H1 (cell line): ENCODE measurements around the gene MSANTD4. TPM values are rescaled to one million over a fixed set of nuclear protein-coding genes. Genes with fewer than 3 reads are reported as not detected.

ENCODE experiments used
- SAP30 ChIP-seq: fragments of 300-600 bp; sonication (generic); IDR thresholded peaks from 2 replicates; pipeline ENCODE4 v1.7.1; 2012; ENCODE audit warnings: low read length, moderate library complexity, mild to moderate bottlenecking, inconsistent platforms; ENCODE audit not compliant: insufficient read depth, insufficient replicate concordance
- polyA plus RNA-seq, 7 experiments: library from polyadenylated mRNA; depleted of rRNA in 3 of 7; stranded (reverse) in 5 of 7; unstranded in 2 of 7; fragments of >200 nt in 5 of 7; fragments of 200-250 nt in 2 of 7; gene quantifications; 1 replicate in 5 of 7; 2 replicates in 1 of 7; 4 replicates in 1 of 7; pipeline versions ENCODE4 v1.2.1 to v1.2.3, GENCODE V29; 2011 to 2013; ENCODE audit warnings: missing spikeins in 2 of 7, mixed read lengths in 2 of 7
- total RNA-seq: library from RNA; stranded (reverse); fragmentation: NEBNext Ultra II Directional; extraction: Animal tissue kit (Norgen Biotek cat#: 25700); gene quantifications from 2 replicates; pipeline ENCODE4 v1.2.1, GENCODE V29; 2021
- TF ChIP-seq, protein P1 (sequence below): fragments of 300-600 bp; sonication (generic); IDR thresholded peaks from 2 replicates; pipeline ENCODE4 v1.7.1; 2012; ENCODE audit warnings: low read length, moderate library complexity, mild to moderate bottlenecking, inconsistent platforms; ENCODE audit not compliant: insufficient replicate concordance

The MSANTD4 gene
- total and polyA plus RNA-seq, 2 of the 8 experiments (the other 6 are each of a cell fraction or from before 2014, with no cell fraction given), result 5.1 to 21.9 TPM

DNA sequence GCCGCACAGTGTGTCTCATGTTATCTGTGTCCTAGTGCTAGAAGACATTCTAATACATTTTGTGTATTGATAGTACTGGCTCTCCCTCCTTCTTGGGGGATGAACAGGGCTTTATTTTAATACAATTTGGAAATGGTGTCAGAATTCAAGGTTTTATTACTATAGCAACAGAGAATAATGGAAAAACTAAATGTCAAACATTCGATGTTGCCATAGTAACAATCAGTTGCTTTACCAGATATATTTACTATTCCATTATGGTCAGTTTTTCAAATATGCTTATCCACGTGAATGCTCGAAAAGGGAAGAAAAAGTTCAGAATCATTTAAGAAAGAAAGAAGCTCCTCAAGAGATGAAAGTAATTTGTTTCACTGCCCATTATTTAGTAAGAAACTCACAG lies 8.6 kb upstream of the MSANTD4 start (continued):
- TF ChIP-seq, protein P1, sequence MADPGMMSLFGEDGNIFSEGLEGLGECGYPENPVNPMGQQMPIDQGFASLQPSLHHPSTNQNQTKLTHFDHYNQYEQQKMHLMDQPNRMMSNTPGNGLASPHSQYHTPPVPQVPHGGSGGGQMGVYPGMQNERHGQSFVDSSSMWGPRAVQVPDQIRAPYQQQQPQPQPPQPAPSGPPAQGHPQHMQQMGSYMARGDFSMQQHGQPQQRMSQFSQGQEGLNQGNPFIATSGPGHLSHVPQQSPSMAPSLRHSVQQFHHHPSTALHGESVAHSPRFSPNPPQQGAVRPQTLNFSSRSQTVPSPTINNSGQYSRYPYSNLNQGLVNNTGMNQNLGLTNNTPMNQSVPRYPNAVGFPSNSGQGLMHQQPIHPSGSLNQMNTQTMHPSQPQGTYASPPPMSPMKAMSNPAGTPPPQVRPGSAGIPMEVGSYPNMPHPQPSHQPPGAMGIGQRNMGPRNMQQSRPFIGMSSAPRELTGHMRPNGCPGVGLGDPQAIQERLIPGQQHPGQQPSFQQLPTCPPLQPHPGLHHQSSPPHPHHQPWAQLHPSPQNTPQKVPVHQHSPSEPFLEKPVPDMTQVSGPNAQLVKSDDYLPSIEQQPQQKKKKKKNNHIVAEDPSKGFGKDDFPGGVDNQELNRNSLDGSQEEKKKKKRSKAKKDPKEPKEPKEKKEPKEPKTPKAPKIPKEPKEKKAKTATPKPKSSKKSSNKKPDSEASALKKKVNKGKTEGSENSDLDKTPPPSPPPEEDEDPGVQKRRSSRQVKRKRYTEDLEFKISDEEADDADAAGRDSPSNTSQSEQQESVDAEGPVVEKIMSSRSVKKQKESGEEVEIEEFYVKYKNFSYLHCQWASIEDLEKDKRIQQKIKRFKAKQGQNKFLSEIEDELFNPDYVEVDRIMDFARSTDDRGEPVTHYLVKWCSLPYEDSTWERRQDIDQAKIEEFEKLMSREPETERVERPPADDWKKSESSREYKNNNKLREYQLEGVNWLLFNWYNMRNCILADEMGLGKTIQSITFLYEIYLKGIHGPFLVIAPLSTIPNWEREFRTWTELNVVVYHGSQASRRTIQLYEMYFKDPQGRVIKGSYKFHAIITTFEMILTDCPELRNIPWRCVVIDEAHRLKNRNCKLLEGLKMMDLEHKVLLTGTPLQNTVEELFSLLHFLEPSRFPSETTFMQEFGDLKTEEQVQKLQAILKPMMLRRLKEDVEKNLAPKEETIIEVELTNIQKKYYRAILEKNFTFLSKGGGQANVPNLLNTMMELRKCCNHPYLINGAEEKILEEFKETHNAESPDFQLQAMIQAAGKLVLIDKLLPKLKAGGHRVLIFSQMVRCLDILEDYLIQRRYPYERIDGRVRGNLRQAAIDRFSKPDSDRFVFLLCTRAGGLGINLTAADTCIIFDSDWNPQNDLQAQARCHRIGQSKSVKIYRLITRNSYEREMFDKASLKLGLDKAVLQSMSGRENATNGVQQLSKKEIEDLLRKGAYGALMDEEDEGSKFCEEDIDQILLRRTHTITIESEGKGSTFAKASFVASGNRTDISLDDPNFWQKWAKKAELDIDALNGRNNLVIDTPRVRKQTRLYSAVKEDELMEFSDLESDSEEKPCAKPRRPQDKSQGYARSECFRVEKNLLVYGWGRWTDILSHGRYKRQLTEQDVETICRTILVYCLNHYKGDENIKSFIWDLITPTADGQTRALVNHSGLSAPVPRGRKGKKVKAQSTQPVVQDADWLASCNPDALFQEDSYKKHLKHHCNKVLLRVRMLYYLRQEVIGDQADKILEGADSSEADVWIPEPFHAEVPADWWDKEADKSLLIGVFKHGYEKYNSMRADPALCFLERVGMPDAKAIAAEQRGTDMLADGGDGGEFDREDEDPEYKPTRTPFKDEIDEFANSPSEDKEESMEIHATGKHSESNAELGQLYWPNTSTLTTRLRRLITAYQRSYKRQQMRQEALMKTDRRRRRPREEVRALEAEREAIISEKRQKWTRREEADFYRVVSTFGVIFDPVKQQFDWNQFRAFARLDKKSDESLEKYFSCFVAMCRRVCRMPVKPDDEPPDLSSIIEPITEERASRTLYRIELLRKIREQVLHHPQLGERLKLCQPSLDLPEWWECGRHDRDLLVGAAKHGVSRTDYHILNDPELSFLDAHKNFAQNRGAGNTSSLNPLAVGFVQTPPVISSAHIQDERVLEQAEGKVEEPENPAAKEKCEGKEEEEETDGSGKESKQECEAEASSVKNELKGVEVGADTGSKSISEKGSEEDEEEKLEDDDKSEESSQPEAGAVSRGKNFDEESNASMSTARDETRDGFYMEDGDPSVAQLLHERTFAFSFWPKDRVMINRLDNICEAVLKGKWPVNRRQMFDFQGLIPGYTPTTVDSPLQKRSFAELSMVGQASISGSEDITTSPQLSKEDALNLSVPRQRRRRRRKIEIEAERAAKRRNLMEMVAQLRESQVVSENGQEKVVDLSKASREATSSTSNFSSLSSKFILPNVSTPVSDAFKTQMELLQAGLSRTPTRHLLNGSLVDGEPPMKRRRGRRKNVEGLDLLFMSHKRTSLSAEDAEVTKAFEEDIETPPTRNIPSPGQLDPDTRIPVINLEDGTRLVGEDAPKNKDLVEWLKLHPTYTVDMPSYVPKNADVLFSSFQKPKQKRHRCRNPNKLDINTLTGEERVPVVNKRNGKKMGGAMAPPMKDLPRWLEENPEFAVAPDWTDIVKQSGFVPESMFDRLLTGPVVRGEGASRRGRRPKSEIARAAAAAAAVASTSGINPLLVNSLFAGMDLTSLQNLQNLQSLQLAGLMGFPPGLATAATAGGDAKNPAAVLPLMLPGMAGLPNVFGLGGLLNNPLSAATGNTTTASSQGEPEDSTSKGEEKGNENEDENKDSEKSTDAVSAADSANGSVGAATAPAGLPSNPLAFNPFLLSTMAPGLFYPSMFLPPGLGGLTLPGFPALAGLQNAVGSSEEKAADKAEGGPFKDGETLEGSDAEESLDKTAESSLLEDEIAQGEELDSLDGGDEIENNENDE, result no peak
- TF ChIP-seq SAP30, result no peak
